ENCODE measurements around the gene CAMK1D.

GRCh38 chr10:12728494-12728893, 379.1 kb downstream of the CAMK1D start:
- TF ChIP-seq TOX (CRISPR knock-in tag; IDR thresholded peaks at IDR 0.05; ENCODE audit: borderline replicate concordance) (no peak), ESRRG (CRISPR knock-in tag; IDR thresholded peaks at IDR 0.05) (no peak), PATZ1 (CRISPR knock-in tag; IDR thresholded peaks at IDR 0.05; ENCODE audit: borderline replicate concordance) (no peak), TSHZ2 (CRISPR knock-in tag; IDR thresholded peaks at IDR 0.05) (no peak)

Measured in SK-N-SH treated with all-trans-retinoic acid at 6 μM for 48 hours (cell line).